HepG2 (cell line): ENCODE results near the gene MEA1. TPM values are rescaled to one million over a fixed set of nuclear protein-coding genes. Genes with fewer than 3 reads are reported as not detected.

Source experiments
- CEBPG ChIP-seq: IDR thresholded peaks from 2 replicates; pipeline ENCODE4 v1.6.1; 2016
- MXD4 ChIP-seq: IDR thresholded peaks from 2 replicates; pipeline ENCODE4 v1.6.1; 2016; ENCODE audit warnings: mild to moderate bottlenecking, missing biosample characterization, missing genetic modification reagents
- NR0B2 ChIP-seq: sonication (generic); formaldehyde crosslinking; IDR thresholded peaks from 2 replicates; pipeline ENCODE4 v1.4.0; 2020; ENCODE audit warnings: mild to moderate bottlenecking, missing genetic modification reagents
- NR2F1 ChIP-seq, 2 experiments: fragments of 450-650 bp in 1 of 2; formaldehyde crosslinking in 1 of 2; IDR thresholded peaks; 2 replicates each; pipeline versions ENCODE4 v1.5.0 to v1.6.1; 2016 to 2020; ENCODE audit warnings: mild to moderate bottlenecking in 1 of 2, missing compliant biosample characterization in 1 of 2, missing genetic modification reagents in 1 of 2, moderate library complexity in 1 of 2
- PPARG ChIP-seq: conservative IDR thresholded peaks from 2 replicates; pipeline ENCODE4 v1.6.1; 2016; ENCODE audit warnings: missing biosample characterization, missing genetic modification reagents
- RBFOX2 ChIP-seq: fragments of 200-400 bp; formaldehyde crosslinking; IDR thresholded peaks from 2 replicates; pipeline ENCODE4 v1.6.1; 2017; ENCODE audit warnings: low read depth, mild to moderate bottlenecking, low read length
- SAFB2 ChIP-seq: sonication (generic); formaldehyde crosslinking; IDR thresholded peaks from 2 replicates; pipeline ENCODE4 v1.5.1; 2020; ENCODE audit warnings: missing genetic modification reagents, low read depth, mild to moderate bottlenecking, borderline replicate concordance
- TRIM24 ChIP-seq: sonication (generic); formaldehyde crosslinking; IDR thresholded peaks from 2 replicates; pipeline ENCODE4 v1.8.0; 2022; ENCODE audit warnings: mild to moderate bottlenecking, missing genetic modification reagents
- ZFP90 ChIP-seq: sonication (generic); formaldehyde crosslinking; IDR thresholded peaks from 2 replicates; pipeline ENCODE4 v1.8.0; 2022; ENCODE audit warnings: missing genetic modification reagents, mild to moderate bottlenecking, inconsistent platforms, borderline replicate concordance
- ZNF441 ChIP-seq: sonication (generic); formaldehyde crosslinking; IDR thresholded peaks from 2 replicates; pipeline ENCODE4 v1.7.0; 2021; ENCODE audit warnings: missing genetic modification reagents, borderline replicate concordance
- ZNF644 ChIP-seq: IDR thresholded peaks from 2 replicates; pipeline ENCODE4 v1.6.1; 2016; ENCODE audit warnings: low read depth
- ZNF792 ChIP-seq: IDR thresholded peaks from 2 replicates; pipeline ENCODE4 v1.6.1; 2016
- ZSCAN12 ChIP-seq: sonication (generic); formaldehyde crosslinking; IDR thresholded peaks from 2 replicates; pipeline ENCODE4 v1.9.0; 2021; ENCODE audit warnings: mild to moderate bottlenecking, missing genetic modification reagents
- polyA plus RNA-seq, 8 experiments: library from polyadenylated mRNA; depleted of rRNA in 3 of 8; stranded (reverse) in 7 of 8; unstranded in 1 of 8; fragments of >200 nt; fragmentation: Illumina TruSeq in 4 of 8; extraction: Trizol in 4 of 8; gene quantifications; 2 replicates each; pipeline versions ENCODE4 v1.2.1 to v1.2.3, GENCODE V29; 2011 to 2016; ENCODE audit warnings: low read depth in 4 of 8, missing spikeins in 1 of 8, mixed read lengths in 1 of 8; ENCODE audit not compliant: insufficient read depth in 1 of 8
- total RNA-seq, 5 experiments: library from RNA; depleted of rRNA; stranded (reverse); fragments of >200 nt; fragmentation: Illumina TruSeq; extraction: Trizol; gene quantifications; 2 replicates each; pipeline ENCODE4 v1.2.3, GENCODE V29; 2016; ENCODE audit warnings: low read depth in 1 of 5
- TF ChIP-seq, protein P1 (sequence below): sonication (generic); formaldehyde crosslinking; IDR thresholded peaks from 2 replicates; pipeline ENCODE4 v1.8.0; 2022; ENCODE audit warnings: missing genetic modification reagents, mild to moderate bottlenecking, inconsistent platforms, borderline replicate concordance
- TF ChIP-seq, protein P2 (sequence below): sonication (generic); formaldehyde crosslinking; IDR thresholded peaks from 2 replicates; pipeline ENCODE4 v1.8.0; 2022; ENCODE audit warnings: mild to moderate bottlenecking, missing genetic modification reagents
- TF ChIP-seq, protein P3 (sequence below): sonication (generic); formaldehyde crosslinking; IDR thresholded peaks from 2 replicates; pipeline ENCODE4 v1.4.0; 2020; ENCODE audit warnings: missing genetic modification reagents
- TF ChIP-seq, protein P4 (sequence below): IDR thresholded peaks from 2 replicates; pipeline ENCODE4 v1.6.1; 2018; ENCODE audit warnings: missing genetic modification reagents
- TF ChIP-seq, protein P5 (sequence below): sonication (generic); formaldehyde crosslinking; IDR thresholded peaks from 2 replicates; pipeline ENCODE4 v1.5.1; 2020; ENCODE audit warnings: missing genetic modification reagents, mild to moderate bottlenecking, borderline replicate concordance
- TF ChIP-seq, protein P6 (sequence below): sonication (generic); formaldehyde crosslinking; IDR thresholded peaks from 2 replicates; pipeline ENCODE4 v1.5.0; 2020; ENCODE audit warnings: mild to moderate bottlenecking, missing genetic modification reagents, moderate library complexity

The MEA1 gene
- total and polyA plus RNA-seq, 2 of the 13 experiments (the other 11 are each of a cell fraction or from before 2014, with no cell fraction given) = 75.6 to 86.2 TPM

- TF ChIP-seq, protein P1, sequence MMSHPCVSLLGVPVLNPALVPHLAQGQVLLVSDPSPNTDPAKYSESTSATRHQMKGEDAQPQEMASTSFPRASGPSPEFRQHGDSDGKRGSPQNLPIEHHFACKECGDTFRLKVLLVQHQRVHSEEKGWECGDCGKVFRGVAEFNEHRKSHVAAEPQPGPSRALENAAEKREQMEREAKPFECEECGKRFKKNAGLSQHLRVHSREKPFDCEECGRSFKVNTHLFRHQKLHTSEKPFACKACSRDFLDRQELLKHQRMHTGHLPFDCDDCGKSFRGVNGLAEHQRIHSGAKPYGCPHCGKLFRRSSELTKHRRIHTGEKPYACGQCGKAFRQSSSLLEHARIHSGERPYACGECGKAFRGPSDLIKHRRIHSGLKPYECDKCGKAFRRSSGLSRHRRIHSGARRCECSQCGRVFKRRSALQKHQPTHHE (CRISPR knock-in tag) = no peak
- peak; percentile 54 for TF ChIP-seq CEBPG (CRISPR knock-in tag)
- peak; percentile 51; the same call in 1 of the 2 replicates for TF ChIP-seq PPARG
- TF ChIP-seq ZNF792 (CRISPR knock-in tag) = peak; percentile 90
- no peak; the same call in 1 of the 2 replicates for TF ChIP-seq ZNF644 (CRISPR knock-in tag)
- TF ChIP-seq, protein P2, sequence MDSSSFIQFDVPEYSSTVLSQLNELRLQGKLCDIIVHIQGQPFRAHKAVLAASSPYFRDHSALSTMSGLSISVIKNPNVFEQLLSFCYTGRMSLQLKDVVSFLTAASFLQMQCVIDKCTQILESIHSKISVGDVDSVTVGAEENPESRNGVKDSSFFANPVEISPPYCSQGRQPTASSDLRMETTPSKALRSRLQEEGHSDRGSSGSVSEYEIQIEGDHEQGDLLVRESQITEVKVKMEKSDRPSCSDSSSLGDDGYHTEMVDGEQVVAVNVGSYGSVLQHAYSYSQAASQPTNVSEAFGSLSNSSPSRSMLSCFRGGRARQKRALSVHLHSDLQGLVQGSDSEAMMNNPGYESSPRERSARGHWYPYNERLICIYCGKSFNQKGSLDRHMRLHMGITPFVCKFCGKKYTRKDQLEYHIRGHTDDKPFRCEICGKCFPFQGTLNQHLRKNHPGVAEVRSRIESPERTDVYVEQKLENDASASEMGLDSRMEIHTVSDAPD = peak; percentile 32; the same call in 1 of the 2 replicates
- no peak for TF ChIP-seq TRIM24 (CRISPR knock-in tag)
- TF ChIP-seq ZSCAN12 = no peak; the same call in 1 of the 2 replicates
- TF ChIP-seq RBFOX2 = peak; percentile 98
- TF ChIP-seq, protein P3, sequence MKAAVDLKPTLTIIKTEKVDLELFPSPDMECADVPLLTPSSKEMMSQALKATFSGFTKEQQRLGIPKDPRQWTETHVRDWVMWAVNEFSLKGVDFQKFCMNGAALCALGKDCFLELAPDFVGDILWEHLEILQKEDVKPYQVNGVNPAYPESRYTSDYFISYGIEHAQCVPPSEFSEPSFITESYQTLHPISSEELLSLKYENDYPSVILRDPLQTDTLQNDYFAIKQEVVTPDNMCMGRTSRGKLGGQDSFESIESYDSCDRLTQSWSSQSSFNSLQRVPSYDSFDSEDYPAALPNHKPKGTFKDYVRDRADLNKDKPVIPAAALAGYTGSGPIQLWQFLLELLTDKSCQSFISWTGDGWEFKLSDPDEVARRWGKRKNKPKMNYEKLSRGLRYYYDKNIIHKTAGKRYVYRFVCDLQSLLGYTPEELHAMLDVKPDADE (CRISPR knock-in tag) = no peak
- peak; percentile 78 for TF ChIP-seq MXD4 (CRISPR knock-in tag)
- TF ChIP-seq, protein P4, sequence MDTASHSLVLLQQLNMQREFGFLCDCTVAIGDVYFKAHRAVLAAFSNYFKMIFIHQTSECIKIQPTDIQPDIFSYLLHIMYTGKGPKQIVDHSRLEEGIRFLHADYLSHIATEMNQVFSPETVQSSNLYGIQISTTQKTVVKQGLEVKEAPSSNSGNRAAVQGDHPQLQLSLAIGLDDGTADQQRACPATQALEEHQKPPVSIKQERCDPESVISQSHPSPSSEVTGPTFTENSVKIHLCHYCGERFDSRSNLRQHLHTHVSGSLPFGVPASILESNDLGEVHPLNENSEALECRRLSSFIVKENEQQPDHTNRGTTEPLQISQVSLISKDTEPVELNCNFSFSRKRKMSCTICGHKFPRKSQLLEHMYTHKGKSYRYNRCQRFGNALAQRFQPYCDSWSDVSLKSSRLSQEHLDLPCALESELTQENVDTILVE (CRISPR knock-in tag) = peak; percentile 84
- peak; percentile 76; the same call in 1 of the 2 replicates for TF ChIP-seq NR0B2 (CRISPR knock-in tag)
- TF ChIP-seq ZFP90 = peak; percentile 49; the same call in 1 of the 2 replicates
- TF ChIP-seq, protein P5, sequence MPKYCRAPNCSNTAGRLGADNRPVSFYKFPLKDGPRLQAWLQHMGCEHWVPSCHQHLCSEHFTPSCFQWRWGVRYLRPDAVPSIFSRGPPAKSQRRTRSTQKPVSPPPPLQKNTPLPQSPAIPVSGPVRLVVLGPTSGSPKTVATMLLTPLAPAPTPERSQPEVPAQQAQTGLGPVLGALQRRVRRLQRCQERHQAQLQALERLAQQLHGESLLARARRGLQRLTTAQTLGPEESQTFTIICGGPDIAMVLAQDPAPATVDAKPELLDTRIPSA (CRISPR knock-in tag) = 0 out of 2 replicates have a peak, but pooled peaks have one; percentile 74
- TF ChIP-seq ZNF441 = peak; percentile 63
- peak in 1 of 2 experiments; percentile 7; a peak in 1 of 4 replicates for TF ChIP-seq NR2F1 (CRISPR knock-in tag; IDR thresholded peaks at IDR 0.05)
- peak; percentile 35; the same call in 1 of the 2 replicates for TF ChIP-seq SAFB2 (CRISPR knock-in tag)
- TF ChIP-seq, protein P6, sequence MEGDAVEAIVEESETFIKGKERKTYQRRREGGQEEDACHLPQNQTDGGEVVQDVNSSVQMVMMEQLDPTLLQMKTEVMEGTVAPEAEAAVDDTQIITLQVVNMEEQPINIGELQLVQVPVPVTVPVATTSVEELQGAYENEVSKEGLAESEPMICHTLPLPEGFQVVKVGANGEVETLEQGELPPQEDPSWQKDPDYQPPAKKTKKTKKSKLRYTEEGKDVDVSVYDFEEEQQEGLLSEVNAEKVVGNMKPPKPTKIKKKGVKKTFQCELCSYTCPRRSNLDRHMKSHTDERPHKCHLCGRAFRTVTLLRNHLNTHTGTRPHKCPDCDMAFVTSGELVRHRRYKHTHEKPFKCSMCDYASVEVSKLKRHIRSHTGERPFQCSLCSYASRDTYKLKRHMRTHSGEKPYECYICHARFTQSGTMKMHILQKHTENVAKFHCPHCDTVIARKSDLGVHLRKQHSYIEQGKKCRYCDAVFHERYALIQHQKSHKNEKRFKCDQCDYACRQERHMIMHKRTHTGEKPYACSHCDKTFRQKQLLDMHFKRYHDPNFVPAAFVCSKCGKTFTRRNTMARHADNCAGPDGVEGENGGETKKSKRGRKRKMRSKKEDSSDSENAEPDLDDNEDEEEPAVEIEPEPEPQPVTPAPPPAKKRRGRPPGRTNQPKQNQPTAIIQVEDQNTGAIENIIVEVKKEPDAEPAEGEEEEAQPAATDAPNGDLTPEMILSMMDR = peak; percentile 33; the same call in 1 of the 2 replicates
These were observed 34.8 kb downstream of the MEA1 start, which contains the start of gene PEX6 (continued) for GRCh38 chr6:42978839-42979522.
